NCI-H128 (cell line): ENCODE measurements around the gene ALKAL2.

Source experiments
- DNase-seq: peaks from one replicate; lab custom pipeline; 2025; ENCODE audit not compliant: unreplicated experiment; lab: John Stamatoyannopoulos, UW

ALKAL2 gene

DNA sequence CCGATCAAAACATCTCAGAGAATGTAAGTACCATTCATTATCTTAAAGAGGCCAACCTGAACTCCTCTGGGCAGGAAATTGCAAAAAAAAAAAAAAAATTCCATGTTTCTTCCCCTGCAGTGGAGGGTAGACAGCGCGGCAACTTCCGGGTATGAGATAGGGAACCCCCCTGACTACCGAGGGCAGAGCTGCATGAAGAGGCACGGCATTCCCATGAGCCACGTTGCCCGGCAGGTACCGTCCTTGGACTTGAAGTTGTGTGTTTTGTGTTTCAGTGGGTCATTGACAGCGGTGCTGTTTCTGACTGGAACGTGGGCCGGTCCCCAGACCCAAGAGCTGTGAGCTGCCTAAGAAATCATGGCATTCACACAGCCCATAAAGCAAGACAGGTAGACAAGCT lies 16.0 kb downstream of the ALKAL2 start:
- no peak for DNase-seq

DNA sequence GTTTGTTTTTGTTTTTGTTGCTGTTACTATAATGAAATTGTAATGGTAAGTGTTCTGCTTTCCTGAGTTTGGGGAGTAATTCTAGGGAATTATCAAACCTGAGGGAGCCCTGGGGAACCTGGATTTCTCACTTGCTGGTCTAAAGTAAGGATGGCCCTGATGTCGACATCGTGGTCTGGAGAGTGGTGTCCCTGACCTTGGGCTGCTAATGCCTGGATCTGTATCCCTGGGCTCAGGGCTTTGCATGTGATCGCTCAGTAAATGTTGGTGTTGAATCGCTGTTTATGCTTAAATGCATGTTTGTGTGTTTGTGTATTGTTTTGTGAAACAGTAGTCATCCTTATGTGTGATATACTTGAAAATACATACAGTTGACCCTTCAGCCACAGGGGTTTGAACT lies 17.0 kb downstream of the ALKAL2 start:
- no peak for DNase-seq

DNA sequence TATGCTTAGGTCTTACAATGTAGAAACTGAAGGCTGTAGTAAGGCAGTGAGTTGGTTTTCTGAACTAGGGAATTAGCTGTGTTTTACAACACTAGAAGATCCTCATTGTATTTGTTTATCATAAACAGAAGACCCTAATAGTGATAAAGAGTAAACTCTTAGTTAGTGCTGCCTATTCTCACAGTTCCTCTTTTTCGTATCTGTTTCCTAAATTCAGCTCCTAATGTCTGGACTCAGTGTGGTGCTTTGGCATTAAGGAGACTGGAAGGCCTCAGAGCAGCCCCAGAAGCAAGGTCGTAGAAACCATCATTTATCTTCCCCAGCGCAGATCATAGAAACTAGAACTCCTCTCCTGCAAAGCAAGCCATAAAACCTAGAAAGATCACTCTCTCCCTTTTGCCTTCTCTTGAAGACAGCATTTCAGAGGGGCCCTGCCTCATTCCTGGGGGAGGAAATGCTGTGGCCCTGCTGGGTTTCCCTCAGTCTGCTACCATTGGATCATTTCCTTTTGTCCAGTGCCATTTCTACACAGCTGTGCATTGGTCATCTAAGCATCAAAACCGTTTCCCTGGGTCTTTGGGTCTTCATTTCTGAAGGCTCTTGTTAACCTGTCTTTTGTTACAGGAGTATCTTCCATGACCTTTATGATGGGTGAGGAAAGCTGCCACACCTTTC lies 18.4 kb downstream of the ALKAL2 start:
- no peak for DNase-seq

DNA sequence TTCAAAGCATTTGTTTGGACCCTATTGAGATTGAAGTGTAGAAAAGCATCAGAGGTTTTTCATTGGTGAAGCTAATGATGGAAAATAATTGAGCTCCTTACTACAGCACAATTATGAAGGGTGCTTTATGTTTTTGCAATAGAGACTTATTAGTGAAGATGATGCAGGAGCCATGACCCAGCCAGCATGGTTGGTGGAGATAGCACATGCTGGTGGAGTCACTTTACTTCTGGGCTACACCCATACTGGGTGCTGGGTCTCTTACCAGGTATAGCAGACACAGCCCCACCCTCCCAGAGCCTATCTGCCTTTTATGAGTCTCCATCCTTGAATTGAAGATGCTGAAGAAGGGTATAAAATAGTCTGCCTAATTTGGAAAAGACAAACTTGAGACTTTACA lies 19.6 kb downstream of the ALKAL2 start:
- no peak for DNase-seq

DNA sequence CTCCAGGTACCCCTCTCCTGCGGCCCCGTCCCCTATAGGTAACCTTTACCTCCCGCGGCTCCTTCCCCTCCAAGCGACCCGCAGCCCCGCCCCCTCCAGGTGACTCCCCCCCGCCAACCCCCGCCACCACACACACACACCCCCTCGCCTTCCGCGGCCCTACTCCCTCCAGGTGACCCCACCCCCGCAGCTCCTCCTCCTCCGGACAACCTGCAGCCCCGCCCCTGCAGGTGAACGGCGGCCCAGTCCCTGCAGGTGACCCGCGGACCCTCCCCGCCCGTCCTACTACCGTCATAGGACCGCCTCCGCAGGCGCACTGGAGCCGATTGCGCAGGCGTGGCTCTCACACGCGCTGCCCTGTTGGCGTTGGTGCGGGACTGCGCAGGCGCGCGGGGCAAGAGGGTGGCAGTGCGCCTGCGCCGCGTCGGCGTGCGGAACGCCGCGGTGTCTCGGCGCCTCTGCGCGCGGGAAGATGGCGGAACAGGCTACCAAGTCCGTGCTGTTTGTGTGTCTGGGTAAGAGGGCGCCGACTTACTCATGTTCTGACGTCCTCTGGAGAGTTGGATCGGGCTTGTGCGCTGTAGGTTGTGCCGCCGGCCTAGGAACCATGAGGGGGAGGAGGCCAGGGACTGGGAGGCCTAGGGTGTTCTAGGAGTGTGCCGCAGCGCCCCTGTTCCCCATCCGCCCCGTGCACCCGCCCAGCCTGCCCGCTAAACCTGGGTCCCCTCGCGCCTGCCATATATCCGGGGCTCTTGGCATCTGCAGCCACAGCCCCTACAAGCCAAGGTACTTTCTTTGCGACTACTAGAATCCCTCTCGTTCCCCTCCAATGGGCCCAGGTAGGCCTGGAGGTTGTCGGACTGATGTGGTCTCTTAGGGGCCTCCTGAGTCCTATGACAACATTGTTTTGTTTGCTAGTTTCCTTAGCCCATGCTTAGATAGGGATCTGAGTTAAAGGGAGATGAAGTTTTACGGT lies 23.1 kb downstream of the ALKAL2 start, which contains the start of gene ACP1:
TSS of gene ACP1 (plus strand) at position 455 of the 976 bp plus-strand sequence. CDS start at position 473, 18 bp downstream.
- peak; percentile 95 for DNase-seq

DNA sequence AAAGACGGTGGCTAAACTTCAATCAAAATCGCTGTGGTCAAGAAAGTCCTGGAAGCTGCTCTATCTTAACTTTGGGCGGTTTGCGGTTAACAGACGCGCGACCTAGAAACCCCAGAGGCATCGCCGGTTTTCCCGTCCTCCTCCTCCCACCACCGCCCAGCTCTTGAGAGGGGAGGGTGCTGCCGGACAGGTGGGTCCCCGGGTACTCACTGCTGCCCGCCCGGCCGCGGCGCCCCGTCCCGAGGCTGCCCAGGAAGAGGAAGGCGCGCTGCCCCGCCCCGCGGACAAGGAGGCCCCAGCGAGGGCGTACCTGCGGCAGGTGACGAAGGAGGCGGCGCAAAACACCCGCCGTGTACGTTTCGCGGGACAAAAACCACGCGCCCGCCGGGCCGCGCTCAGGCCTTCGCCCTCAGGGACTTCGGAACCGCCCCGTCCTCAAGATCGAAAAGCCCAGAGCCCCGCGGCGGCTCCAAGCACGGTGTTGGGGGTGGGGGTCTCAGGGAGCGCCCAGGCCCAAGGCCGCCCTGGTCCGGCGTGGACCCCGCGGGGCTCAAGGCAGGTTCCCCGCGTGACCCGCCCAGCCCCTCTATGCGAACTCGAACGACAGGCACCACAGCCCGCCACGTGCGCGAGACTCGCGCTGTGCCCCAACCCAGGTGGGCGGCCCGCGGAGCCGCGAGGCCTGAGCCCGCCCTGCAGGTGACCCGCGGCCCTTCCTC lies 24.0 kb downstream of the ALKAL2 start, which contains the start of gene SH3YL1:
TSS of gene SH3YL1 (minus strand) at position 259 of the 719 bp plus-strand sequence. CDS start at position 211, 48 bp downstream.
- no peak for DNase-seq

DNA sequence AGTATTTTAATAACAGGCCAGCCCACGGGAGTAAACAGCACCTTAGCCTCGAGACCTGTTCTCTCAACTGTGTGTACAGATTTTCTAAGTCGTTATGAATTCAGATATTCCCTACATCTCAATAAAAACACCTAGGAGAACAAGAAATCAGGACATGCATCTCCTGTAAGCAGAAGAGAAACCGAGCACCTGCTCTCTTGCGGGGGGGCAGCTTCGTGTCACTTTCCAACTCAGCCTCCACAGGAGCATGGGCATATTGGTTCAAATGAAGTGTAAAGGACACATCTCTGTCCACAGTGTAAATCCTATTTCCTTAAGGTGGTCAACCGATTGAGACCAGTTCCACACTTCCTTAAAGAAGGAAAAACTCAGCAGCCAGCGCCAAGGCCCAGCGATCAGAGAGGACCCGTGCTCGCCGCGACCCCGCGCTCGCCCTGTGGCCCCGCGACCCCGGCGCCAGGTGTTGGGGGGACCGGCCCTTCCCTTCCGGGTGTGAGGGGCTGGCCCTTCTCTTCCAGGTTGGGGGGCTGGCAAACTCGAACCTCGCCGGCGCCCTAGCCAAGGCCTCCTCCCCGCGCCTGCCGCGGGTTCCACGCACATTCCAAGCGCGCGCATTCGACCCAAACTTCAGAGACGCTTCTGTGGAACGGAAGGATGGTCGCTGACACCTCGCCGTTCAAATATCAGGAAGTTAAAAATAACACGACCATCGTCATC lies 24.7 kb downstream of the ALKAL2 start:
- no peak for DNase-seq

DNA sequence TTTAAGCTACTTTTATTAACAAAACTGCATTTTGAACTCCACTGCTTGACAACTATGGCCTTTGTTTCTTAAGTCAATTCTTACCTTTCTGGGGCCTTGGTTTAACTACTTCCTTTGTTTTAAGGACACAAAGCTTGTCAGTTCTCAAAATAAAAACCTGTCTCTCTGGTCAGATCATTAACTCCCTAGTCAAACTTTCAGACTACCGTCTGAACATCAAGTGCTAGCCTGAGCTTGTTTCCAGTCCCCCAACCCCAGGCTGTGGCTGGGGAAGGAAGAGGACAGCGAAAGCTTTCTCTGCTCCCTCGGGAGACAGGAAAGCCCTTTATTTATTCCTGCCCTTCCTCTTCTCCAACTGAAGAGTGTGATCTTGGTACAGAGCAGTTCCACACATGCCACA lies 25.8 kb downstream of the ALKAL2 start:
- DNase-seq = no peak

DNA sequence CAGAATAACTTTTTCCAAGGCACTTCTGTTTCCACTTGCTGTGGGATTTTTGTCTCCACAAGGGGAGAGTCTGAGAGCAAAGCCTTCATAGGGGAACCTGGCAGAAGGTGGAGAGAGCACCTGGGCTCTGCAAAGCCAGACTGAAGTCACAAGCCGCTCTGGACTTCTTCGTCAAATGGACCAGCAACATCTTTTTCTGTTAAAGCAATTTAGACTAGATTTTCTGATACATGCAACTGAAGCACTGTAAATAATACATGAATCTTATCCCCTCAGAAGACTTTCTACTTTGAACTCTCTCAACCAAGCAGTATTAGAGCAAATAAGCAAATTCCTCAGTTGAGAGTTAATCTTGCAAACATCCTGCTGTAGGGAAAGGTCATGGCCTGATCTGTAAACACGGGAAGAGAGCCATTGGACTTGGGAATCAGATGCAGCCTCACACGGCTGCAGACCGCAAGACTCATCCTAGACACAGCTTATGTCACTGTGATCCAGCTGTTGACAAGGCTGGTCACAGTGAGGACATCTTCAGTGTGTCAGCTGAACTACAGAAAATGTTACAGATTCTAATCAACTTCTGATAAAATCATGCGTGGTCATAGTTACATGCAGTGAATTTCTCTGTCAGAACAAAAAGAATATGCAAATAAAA lies 27.3 kb downstream of the ALKAL2 start:
- no peak for DNase-seq

DNA sequence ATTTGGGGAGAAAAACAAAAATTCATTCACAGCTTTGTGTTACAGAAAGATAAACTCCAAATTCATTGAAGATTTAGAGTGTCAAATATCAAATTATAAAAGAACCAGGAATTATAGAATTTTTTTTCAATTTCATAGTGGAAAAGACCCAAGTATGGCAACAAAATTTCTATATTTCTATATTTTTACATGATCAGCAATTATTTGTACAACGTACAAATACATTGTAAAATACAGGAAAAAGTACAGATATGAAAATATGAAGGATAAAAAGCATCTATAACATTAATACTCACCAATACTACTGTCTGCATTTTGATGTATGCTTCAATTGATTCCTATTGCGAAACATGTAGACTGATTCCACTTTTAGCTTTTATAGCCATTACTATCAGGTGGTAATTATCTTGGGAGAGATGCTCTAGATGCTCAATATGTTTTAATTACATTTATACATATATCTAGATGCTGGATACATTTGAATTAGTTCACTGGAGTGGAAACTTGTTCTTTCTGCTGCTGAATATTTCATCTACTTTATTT lies 28.0 kb downstream of the ALKAL2 start:
- DNase-seq = no peak

DNA sequence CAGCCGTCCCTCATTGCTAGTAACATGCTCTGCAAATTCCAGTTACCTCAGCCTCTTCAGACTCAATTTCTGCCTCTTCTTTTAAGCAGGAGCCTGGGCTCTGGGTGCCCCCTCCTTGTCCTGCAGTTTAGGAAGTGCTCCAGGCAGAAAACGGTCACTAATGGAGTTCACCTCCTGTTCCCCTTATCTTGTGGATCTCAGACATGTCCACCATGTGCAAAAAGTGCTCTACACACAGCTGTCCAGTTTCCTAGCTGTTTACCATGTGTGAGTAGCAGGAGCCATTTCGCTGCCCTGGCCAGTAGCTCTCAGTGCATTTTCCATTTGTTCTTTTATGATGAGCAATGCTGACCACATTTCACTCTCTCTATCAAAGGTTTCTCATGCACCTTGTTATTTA lies 29.0 kb downstream of the ALKAL2 start:
- DNase-seq = no peak

DNA sequence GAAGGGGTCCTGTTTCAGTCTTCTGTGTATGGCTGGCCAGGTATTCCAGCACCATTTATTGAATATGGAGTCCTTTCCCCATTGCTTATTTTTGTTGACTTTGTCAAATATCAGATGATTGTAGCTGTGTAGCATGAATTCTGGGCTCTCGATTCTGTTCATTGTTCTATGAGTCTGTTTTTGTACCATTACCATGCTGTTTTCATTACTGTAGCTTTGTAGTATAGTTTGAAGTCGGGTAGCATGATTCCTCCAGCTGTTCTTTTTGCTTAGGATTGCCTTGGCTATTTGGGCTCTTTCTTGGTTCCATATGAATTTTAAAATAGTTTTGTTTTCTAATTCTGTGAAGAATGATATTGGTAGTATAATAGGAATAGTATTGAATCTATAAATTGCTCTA lies 30.0 kb downstream of the ALKAL2 start:
- no peak for DNase-seq

DNA sequence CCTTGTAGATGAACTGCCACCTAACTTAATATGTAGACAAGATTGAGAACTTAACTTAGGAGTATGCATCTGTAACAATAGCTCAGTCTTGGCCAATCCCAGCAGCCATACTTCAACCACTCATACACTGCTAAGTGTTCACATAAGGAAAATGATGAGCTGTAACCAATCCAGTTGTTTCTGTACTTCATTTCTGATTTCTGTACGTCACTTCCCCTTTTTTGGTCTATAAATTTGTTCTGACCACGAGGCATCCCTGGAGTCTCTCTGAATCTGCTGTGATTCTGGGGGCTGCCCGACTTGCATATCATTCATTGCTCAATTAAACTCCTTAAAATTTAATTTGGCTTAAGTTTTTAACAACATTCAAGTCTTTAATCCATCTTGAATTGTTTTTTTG lies 30.5 kb downstream of the ALKAL2 start:
- no peak for DNase-seq

DNA sequence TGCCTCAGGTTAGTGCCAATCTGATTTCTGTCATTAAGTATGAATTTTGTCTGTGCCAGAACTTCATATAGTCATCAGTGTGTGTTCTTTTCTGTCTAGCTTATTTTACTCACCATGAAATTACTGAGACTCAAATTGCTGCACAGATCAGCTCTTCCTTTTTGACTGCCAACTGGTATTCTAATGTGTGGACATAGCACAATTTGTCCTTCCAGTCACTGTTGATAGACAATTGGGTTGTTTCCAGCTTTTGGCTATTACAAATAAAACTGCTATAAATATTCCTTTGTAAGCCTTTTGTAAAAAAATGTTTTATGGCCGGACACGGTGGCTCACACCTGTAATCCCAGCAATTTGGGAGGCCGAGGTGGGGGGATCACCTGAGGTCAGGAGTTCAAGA lies 31.8 kb downstream of the ALKAL2 start:
- no peak for DNase-seq

DNA sequence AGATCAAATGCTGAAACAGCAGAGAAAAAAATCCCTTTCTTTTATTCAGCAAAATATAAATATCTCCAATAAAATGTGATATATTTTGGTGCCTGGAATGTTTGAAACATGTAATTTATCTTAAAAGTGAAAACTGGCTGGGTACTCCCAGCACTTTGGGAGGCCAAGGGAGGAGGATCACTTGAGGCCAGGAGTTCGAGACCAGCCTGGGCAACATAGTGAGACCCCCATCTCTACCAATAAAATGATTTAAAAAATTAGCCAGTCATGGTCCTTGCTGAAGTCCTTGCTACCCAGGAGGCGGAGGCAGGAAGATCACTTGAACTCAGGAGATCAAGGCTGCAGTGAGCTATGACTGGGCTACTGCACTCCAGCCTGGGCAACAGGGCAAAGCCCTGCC lies 32.7 kb downstream of the ALKAL2 start:
- no peak for DNase-seq

DNA sequence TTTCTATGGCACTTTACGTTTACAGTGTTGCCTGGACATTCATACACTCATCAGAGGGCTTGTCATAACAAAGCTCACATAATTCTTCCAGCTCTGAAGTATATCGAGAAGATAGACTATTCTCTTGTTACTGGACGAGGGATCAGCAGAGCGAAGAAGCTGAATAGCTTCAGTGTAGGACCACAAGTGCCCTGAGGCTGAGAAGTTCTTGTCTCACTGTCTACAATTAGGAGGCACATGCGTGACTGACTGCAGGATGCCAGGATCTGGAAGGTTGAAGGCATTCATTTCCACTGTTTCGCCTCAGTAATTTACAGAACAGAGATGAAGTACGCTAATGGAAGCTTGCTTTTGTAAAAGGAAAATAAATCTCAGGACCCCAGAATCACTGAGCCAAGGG lies 33.6 kb downstream of the ALKAL2 start:
- no peak for DNase-seq

DNA sequence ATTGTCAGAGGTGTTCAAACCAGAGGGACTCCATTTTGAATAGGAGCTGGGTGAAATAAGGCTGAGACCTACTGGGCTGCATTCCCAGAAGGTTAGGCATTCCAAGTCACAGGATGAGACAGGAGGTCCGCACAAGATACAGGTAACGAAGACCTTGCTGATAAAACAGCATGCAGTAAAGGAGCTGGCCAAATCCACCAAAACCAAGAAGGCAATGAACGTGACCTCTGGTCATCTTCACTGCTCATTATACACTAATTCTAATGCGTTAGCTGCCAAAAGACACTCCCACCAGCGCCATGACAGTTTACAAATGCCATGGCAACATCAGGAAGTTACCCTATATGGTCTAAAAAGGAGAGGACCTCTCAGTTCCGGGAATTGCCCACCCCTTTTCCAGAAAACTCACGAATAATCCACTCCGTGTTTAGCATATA lies 34.7 kb downstream of the ALKAL2 start:
- no peak for DNase-seq

DNA sequence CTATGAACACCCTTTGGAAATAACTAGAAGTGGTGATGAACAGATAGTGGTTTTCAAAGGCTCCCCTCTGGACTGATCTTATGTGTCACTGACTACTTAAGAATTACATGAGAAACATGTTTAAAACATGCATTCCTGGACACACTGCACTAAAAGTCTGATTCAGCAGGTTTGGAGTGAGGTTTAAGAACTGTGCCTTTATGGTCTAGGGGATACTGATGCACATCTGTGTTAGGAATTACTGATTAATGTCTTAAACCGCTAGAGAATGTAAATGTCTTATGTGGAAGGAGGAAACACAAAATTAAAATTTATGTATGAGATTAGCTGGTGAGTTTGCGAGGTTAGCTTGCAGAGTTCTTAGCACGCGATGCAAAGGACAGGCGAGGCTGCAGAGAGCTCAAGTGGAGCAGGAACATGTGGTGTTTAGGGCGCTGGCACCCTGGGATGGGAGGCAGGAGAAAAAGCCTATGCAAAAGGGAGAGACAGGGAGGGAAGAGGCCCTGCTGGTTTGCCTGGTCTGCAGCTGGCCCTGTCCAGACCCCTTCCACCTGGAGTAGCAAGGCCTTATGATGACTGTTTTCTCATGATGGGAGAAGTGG lies 35.8 kb downstream of the ALKAL2 start:
- no peak for DNase-seq

DNA sequence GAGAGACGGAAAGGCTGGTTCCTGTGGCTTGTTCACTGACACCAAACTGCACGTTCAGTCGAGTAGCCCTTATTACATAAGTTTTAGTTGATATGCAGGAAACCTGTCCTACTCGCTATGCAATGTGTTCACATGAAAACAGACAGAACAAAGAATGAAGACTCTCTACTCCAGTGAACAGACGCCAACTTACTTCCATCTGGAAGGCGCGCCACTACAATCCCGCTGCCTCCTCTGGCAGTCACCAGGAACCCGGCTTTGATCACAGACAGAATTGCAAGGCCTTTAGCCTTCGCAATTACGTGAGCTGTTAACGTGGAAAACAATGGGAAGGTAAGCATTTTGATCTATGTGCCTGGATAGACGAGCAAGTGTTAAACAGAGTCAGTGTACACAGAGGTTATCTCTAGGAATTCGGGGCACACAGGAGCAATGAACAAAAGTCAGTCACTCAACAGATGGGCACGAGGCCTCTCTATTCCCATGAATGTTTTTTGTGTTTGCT lies 38.3 kb downstream of the ALKAL2 start:
- no peak for DNase-seq
